Raji (cell line): ENCODE data around the gene MRPL36.

Experiments used
- POLR2A ChIP-seq: IDR thresholded peaks from 2 replicates; pipeline ENCODE4 v1.6.1; 2011; ENCODE audit warnings: low read depth, low read length, control low read depth; ENCODE audit not compliant: insufficient read depth

The MRPL36 gene

DNA sequence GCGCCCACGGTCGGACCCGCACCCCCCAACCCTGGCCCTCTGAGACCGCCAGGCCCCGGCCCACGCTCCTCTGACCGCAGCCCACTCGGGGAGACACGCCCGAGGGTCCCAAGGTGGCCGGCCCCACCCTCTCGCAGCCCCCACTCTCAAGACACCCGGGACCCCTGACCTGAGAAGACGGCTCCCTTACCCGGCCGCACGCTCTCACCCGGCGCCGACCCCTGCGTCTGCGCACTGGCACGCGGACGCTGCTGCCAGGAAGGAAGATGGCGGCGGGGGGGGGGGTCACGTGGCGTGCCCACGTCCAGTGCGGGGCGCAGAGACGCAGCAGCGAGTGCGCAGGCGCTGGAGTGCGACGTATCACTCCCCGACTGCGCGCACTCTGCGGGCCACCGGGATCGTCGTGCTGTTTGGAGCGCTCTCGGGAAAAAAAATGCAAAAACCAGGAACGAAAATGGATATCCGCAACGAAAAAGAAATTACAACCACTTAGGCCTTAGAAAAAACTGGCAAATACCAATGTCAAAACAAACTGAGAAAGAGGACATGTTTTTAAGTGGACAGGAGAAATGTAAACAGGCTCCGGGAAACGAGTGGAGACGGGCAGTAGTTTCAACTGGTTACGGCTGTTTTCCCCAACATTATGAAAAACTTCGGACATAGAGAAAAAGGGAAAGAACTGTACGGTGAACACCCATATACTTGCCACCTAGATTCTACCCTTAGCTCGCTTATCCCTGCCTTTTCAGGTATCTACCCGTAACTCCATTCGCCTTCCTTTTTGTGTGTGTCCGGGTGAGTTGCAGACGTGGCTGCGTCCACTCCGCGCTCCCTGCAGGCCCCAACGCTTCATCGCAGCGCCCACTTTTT lies at the start of gene MRPL36:
MRPL36 (minus strand) TSS at position 236 of the 870 bp plus-strand sequence. CDS start 902 bp downstream, outside the sequence.
- peak; percentile 81 for TF ChIP-seq POLR2A

DNA sequence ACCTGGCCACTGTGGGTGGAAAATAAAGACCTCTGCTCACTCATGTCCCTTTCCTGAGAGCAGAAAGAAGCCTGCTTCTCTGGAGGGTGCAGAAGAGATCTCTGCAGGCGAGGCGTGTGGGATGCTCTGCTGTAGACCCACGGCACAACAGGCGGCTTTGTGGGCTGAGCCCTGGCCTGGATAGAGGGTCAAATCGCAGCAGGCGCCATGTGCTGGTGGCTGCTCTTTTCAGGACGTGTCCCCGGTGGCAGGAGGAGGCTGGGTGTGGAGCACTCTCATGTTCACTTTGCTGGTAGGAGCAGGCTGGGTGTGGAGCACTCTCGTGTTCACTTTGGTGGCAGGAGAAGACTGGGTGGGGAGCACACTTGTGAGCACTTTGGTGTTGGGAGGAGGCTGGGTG lies 48.0 kb upstream of the MRPL36 start:
- no peak for TF ChIP-seq POLR2A

DNA sequence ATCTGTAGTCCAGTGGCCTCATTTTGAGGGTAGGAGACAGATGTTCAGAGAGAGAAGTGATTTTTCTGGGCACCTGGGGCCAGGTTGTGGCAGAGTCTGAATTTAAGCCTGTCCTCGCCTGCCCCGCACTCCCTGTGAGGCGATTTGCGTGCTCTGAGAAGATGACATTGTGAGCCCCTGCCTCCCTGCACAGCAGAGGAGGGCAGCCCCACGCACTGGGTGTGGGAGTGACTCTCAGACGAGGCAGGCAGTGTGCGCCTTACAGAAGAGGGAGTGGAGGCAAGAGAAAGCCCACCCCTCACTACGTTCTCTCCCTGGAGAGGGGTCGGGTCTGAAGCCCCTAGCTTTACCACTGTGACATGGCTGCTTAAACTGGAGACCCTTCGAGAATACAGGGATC lies 47.4 kb upstream of the MRPL36 start:
- TF ChIP-seq POLR2A, result no peak

DNA sequence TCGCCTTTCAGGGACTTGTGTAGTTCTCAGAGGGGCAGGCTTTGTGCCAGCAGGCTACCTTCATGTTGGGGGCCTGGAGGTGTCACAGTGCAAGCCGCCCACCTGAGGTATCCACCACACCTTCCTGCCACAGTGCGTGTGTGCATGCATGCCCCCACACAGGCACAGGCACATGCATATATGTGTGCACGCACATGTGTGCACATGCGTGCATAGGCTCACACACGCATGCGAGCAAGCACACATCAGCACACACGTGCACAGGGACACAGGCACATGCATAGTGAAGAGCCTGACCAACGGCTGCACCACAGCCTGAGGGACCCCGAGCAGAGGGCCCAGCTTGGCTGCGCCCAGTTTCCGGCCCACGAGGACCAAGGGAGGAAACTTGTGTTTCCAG lies 46.9 kb upstream of the MRPL36 start:
- no peak for TF ChIP-seq POLR2A

DNA sequence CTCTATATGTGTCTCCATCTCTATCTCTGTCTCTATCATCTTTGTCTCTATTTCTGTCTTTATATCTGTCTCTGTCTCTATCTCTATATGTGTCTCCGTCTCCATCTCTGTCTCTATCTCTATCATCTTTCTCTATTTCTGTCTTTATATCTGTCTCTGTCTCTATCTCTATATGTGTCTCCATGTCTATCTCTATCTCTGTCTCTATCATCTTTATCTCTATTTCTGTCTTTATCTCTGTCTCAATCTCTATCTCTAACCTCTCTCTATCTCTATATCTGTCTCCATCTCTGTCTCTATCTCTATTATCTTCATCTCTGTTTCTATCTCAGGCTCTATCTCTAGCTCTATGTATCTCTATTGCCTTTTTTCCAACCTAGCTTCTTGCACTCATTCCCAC lies 46.1 kb upstream of the MRPL36 start:
- no peak for TF ChIP-seq POLR2A

DNA sequence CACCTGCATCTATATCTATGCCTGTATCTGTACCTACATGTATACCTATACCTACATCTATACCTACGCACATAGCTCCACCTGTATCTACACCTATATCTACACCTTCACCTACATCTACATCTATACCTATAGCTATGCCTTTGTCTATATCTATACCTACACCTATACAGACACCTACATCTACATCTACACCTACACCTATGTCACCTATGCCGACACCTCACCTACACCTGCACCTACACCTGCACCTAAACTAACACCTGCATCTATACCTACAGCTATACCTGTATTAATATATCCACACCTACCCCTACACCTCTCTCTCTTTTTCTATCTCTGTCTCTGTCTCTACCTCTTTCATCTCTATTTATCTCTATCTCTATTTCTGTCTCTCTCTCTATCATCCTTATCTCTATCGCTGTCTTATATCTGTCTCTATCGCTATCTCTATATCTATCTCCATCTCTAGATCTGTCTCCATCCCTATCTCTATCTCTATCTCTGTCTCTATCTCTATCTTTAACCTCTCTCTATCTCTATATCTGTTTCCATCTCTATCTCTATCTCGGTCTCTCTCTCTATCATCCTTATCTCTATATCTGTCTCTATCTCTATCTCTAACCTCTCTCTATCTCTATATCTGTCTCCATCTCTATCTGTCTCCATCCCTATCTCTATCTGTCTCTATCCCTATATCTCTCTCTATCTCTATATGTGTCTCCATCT lies 45.2 kb upstream of the MRPL36 start:
- TF ChIP-seq POLR2A, result no peak

DNA sequence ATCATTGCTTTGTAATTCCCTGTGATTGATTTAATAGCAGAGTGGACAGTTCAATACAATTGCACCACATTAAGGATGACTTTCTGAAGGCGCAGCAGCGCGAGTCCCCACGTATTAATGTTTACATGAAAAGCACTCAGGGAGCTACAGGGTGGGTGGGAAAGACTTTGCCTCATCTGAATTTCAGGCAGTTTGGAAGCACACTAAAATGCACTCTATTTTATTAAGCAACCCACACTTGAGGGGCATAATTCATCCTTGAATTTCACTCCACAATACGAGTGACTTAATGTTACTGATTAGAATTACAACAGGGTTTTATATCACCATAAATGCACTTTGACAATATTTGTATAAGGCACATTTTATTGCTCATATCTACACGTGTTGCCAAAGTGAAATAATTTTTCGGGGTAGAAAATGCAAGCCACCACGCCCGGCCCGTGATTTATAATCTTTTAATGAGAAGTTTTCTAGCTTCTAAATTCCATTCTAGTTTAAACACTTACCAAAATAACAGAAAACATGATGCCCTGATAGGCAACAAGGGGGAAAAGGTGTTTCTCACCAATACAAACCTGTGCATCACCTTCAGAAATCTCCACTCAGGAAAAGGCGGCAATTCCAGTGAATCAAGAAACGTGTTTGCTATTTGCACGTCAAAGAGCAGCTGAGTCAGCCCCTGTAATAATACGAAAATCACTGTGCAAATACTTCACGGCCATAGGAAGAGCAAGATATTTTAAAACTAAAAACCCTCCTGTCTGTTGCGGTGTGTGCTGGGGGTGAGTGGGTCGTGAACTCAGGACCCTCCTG lies 42.6 kb upstream of the MRPL36 start:
- no peak for TF ChIP-seq POLR2A

DNA sequence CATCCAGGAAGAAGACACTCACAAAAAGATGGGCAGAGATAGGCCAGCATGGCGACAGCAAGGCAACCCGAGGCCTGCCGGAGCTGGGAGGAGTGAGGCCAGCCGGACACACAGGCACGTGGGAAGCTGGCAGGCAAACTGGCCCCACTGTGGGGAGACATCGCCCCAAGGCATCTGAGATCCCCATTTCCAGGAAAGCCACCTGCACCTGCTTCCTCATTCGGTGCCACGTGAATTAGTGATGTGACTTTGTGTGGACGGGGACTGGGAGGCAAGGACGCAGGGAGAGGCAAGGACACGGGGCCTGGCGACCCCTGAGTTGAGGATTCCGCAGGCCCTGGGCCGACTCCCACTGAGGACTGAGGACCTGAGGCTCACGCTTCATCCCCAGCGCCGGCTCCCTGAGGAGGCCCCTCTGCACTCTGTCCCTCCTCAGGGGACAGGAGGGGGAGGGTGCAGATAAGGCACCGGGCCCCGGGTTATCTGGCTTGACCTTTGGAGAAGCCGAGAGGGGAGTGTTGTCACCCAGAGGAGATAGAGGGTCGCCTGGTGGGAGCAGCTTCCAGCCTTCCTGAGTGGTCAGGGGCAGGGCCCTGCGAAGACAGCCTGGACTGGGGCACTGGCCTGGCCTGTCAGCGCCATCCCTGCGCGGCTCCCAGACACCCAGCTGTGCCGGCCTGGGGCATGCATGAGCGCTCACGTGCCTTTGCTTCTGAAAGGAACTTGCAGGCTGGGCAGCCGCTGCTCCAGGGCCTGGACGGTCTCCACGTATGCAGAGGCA lies 41.3 kb upstream of the MRPL36 start:
- TF ChIP-seq POLR2A, result no peak

DNA sequence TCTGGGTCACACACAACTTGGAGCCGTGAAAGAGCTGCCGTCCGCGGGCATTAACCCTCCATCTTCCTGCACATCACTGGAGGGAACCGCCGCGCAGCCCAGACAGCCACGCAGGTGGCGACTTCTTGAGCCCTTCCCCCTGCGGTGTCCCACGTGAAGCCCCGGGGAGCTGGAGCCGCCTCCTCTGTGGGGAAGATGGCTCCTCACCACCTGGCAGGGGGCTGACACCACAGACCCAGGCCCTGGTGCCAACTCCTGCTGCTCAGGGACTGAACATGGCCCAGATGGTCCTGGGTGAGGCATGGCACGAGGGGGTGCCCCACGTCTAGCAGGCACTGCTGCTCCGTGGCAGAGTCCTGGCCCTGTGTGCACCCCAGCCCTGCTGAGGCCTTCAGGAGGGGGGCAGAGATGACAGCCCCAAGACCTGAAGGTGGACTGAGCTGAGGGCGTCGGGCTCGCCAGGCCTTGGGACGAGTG lies 40.5 kb upstream of the MRPL36 start:
- no peak for TF ChIP-seq POLR2A

DNA sequence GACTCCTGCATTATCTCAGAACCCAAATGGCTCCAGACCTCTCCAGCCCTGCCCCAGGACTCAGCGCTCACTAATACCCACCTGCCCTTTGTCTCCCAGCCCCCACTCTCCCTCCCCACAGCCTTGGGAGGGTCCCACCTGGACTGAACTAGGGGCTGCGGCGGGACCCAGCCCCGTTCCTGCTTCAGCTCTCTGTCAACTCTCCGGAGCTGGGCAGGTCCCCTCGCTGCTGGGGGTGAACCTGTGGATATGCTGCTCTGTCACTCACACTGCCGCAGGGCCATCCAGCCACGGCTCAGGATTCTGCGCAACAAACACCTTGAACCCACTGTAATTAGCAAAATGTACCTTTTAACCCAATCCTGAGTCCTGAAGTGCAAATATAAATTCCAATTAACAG lies 38.4 kb upstream of the MRPL36 start:
- no peak for TF ChIP-seq POLR2A

DNA sequence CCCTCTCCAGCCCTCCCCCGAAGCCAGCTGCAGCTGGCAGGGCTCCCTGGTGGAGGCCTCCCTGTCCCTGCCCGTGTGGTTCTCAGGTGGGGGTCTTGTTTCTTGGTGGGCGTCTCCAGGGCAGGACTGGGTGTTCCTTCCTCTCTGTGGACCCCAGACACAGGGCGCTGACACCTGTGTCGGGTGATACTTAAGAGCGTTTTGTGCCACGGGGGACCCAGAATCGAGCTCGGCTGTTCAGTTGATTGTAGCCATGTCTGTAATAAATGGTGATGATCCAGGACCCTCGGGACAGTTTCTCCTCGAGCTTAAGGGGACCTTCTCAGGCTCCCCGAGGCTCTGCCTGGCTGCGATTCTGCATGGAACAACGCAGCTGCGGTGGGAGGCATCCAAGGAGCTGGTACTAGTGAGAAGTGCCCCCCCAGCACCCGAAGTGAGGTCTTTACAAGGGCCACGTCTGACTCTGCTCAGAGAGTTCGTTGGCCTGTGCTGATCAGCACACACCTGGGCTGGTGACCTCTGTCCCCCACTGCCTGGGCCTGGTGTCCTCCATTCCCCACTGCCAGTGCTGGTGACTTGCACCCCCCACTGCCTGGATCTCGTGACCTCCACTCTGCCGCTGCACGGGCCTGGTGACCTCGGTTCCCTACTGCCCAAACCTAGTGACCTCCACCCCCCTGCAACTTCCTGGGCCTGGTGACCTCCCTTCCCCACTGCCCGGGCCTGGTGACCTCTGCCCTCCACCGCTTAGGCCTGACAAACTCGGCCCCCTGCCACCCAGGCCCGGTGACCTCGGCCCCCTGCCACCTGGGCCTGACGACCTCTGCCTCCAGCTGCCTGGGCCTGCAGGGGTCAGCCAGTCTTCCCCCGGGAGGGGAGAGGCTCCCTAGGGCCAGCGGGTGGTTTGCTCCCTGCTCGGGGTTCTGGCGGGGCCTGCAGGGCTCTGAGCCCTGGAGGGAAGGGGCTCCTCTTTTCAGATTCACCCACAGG lies 37.5 kb upstream of the MRPL36 start:
- no peak for TF ChIP-seq POLR2A

DNA sequence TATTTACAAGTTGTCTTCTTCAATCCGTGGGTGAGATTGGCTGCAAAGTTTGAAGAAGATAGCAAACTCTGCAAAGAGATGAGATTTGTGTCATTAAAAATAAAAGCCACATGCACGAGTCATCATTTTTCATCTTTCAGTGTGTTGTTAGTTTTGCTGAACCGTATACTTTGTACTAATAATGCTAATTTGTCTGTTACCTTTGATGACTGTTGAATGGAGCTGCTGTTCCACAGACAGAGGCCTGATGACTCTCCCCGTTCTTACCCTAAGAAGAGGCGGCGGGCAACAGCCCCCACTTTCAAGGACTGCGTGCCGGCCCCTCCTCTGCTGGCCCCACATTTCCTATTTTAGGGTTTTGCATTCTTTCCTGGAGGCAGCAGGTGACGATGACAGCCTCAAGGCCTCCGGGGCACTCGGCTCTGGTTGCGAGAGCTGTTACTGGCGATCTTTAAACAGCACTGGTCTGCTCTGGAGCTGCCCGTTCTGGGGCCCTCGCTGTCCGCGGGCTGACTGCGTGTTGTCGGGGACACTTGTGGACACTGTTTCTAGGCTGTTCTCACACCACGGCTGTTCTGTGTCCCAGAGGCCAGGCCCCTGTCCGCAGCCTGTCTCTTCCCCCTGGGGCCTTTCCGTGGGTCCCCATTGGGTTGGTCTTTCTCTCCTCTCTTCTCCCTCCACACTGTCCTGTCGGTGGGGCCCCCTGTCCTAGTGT lies 36.7 kb upstream of the MRPL36 start:
- no peak for TF ChIP-seq POLR2A

DNA sequence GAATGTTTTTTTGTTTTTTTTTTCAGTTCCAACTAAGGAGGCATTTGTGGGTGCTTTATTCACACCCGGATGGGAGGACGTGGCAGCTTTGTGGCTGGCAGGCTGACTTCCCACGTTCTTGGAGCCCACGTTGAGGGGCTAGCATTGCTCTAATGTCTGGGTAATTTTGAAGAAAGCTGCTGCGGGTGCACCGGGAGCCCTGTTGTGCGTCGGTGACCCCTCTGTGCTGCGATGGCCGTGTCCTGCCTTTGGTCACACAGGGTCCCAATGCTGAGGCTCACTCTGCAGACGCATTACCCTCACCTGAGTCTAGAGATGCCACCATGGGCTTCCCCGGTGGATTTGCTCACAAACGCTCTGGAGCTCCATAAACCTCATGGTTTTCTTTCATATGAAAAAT lies 35.8 kb upstream of the MRPL36 start:
- no peak for TF ChIP-seq POLR2A
